ENCODE data around the gene MTMR6. TPM values are rescaled to one million over a fixed set of nuclear protein-coding genes. Genes with fewer than 3 reads are reported as not detected.

Gene MTMR6
- total and polyA plus RNA-seq, 2 donors: 17.6 to 35.1 TPM

- Histone ChIP-seq H3K36me3 (ENCODE audit: insufficient read depth) (no peaks in the 10 kb centered on the region), H3K27ac (ENCODE audit: low read depth) (no peak overlapping the region), H3K4me3 (ENCODE audit: low read depth, low read length) (no peak overlapping the region), H3K4me1 (ENCODE audit: insufficient read depth) (no peaks in the 10 kb centered on the region)
- WGBS: 89% methylated on average over 3 of the region's 3 CpGs
- no peak for DNase-seq (ENCODE audit: extremely low spot score)
Measured at GRCh38 chr13:25295228-25295627, 7.9 kb upstream of the MTMR6 start.

- Histone ChIP-seq H3K4me3 (ENCODE audit: low read depth, low read length) (no peak overlapping the region), H3K27ac (ENCODE audit: low read depth) (no peak overlapping the region), H3K4me1 (ENCODE audit: insufficient read depth) (no peaks in the 10 kb centered on the region), H3K36me3 (ENCODE audit: insufficient read depth) (no peaks in the 10 kb centered on the region)
- no peak for DNase-seq (ENCODE audit: extremely low spot score)
- WGBS: 23% methylated on average over 1 of the region's 1 CpG
Measured at GRCh38 chr13:25292301-25292700, 5.0 kb upstream of the MTMR6 start.

- DNase-seq (ENCODE audit: extremely low spot score): no peak
- Histone ChIP-seq H3K4me1 (ENCODE audit: insufficient read depth) (no peaks in the 10 kb centered on the region), H3K36me3 (ENCODE audit: insufficient read depth) (no peaks in the 10 kb centered on the region), H3K4me3 (ENCODE audit: low read depth, low read length) (no peak overlapping the region), H3K27ac (ENCODE audit: low read depth) (no peak overlapping the region)
- WGBS: 67% methylated on average over 1 of the region's 1 CpG
Measured at GRCh38 chr13:25291691-25292090, 4.4 kb upstream of the MTMR6 start.

GRCh38 chr13:25288966-25289365 is 1.7 kb upstream of the MTMR6 start:
- H3K4me3 ChIP-seq (ENCODE audit: low read depth, low read length): no peak overlapping the region
- H3K27ac ChIP-seq (ENCODE audit: low read depth): no peak overlapping the region
- DNase-seq (ENCODE audit: extremely low spot score): no peak
- H3K36me3 ChIP-seq (ENCODE audit: insufficient read depth): no peaks in the 10 kb centered on the region
- 72% methylated on average over 2 of the region's 2 CpGs for WGBS
- H3K4me1 ChIP-seq (ENCODE audit: insufficient read depth): no peaks in the 10 kb centered on the region

GRCh38 chr13:25286308-25286968 is 850 bp downstream of the MTMR6 start:
- 5% methylated on average over 25 of the region's 25 CpGs for WGBS
- DNase-seq (ENCODE audit: extremely low spot score): no peak
- no peaks in the 10 kb centered on the region for H3K4me1 ChIP-seq (ENCODE audit: insufficient read depth)
- H3K27ac ChIP-seq (ENCODE audit: low read depth): peak overlapping the region; percentile 77
- peak overlapping the region; percentile 84 for H3K4me3 ChIP-seq (ENCODE audit: low read depth, low read length)
- H3K36me3 ChIP-seq (ENCODE audit: insufficient read depth): no peaks in the 10 kb centered on the region

GRCh38 chr13:25281935-25282332 is 5.4 kb downstream of the MTMR6 start:
- 93% methylated on average over 1 of the region's 1 CpG for WGBS
- H3K36me3 ChIP-seq (ENCODE audit: insufficient read depth): no peaks in the 10 kb centered on the region
- no peak overlapping the region for H3K27ac ChIP-seq (ENCODE audit: low read depth)

DNA sequence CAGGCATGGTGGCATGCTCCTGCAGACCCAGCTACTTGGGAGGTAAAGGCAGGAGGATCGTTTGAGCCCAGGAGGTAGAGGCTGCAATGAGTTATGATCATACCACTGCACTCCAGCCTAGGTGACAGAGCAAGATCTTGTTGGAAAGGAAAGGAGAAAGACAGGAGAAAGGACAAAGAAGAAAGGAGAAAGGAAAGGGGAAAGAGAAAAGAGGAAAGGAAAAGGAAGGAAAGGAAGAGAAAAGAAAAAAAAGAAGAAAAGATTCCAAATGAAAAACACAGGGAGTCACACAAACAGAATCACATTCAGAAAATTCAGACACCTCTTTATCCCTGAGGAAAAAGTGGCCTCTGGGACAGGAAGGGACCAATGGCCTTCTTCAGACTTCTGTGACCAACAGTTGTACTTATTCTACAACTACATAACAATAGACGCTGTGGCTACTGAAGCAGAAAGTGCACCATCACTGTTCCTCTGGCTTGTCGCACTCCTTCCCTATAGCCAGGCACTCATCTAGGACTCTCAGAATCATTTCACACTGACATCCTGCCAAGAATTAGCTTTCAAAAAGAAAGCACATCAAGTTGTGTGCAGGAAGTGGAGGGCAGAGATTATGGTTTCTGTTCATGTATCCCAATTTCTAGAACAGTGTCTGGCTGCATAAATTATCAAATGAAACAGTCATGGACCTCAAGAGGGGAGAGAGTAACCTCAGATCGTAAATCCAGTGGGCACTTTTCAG is 5.9 kb downstream of the MTMR6 start:
- WGBS: 73% methylated on average over 4 of the region's 4 CpGs

More at GRCh38 chr13:25281935-25282332, 5.4 kb downstream of the MTMR6 start:
- DNase-seq (ENCODE audit: extremely low spot score): no peak
- Histone ChIP-seq H3K4me1 (ENCODE audit: insufficient read depth) (no peaks in the 10 kb centered on the region), H3K4me3 (ENCODE audit: low read depth, low read length) (no peak overlapping the region)

GRCh38 chr13:25280396-25280795 is 6.9 kb downstream of the MTMR6 start:
- H3K4me3 ChIP-seq (ENCODE audit: low read depth, low read length): no peak overlapping the region
- DNase-seq (ENCODE audit: extremely low spot score): no peak
- H3K36me3 ChIP-seq (ENCODE audit: insufficient read depth): no peaks in the 10 kb centered on the region
- no peaks in the 10 kb centered on the region for H3K4me1 ChIP-seq (ENCODE audit: insufficient read depth)
- H3K27ac ChIP-seq (ENCODE audit: low read depth): no peak overlapping the region

More for the DNA sequence above, 5.9 kb downstream of the MTMR6 start:
- Histone ChIP-seq H3K4me3 (ENCODE audit: low read depth, low read length) (no peak overlapping the region), H3K36me3 (ENCODE audit: insufficient read depth) (no peaks in the 10 kb centered on the region), H3K4me1 (ENCODE audit: insufficient read depth) (no peaks in the 10 kb centered on the region), H3K27ac (ENCODE audit: low read depth) (no peak overlapping the region)
- no peak for DNase-seq (ENCODE audit: extremely low spot score)

DNA sequence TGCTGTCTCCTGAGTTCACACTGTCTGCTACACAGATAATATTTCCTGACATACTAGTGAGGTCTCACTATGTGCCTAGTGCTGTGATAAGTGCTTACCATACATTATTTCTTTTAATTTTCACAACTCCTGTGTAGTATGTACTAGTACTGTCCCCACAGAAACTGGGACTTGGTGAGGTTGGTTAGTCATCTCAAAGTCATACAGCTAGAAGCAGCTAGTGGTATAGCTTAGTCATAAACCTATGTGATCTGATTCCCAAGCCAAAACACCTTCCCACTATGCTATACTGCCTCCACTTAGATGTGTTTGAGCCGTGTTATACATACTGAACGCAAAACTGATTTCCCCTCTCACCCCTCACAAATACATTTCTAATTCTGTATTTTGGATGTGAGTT is 10.5 kb downstream of the MTMR6 start:
- 91% methylated on average over 2 of the region's 2 CpGs for WGBS
- DNase-seq (ENCODE audit: extremely low spot score): no peak
- Histone ChIP-seq H3K4me1 (ENCODE audit: insufficient read depth) (no peaks in the 10 kb centered on the region), H3K27ac (ENCODE audit: low read depth) (no peak overlapping the region), H3K4me3 (ENCODE audit: low read depth, low read length) (no peak overlapping the region), H3K36me3 (ENCODE audit: insufficient read depth) (no peaks in the 10 kb centered on the region)

DNA sequence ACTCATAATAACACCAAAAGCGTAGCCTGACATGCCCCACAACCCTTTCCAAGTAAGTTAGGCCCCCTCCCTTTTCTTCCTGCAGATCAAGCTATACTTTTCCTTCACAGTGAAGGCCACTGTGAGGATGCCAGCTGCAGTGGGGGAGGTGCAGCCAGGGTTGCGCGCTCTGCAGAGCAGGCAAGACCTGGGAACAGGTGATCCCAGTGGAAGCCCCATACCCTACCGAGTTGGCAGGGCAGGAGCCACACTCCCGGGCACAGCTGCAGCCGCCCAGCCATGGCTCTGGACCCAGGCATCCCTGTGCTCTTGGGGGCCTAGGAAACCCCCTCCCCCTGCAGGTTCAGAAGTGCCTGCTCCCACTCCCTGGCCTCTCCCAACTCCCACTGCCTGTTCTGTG is 18.7 kb downstream of the MTMR6 start:
- WGBS: 95% methylated on average over 6 of the region's 6 CpGs
- H3K4me1 ChIP-seq (ENCODE audit: insufficient read depth): no peaks in the 10 kb centered on the region
- peaks cover 5% of the 10 kb centered on the region for H3K36me3 ChIP-seq (ENCODE audit: insufficient read depth)
- H3K27ac ChIP-seq (ENCODE audit: low read depth): no peak overlapping the region
- no peak for DNase-seq (ENCODE audit: extremely low spot score)
- no peak overlapping the region for H3K4me3 ChIP-seq (ENCODE audit: low read depth, low read length)

- Histone ChIP-seq H3K27ac (ENCODE audit: low read depth) (no peak overlapping the region), H3K36me3 (ENCODE audit: insufficient read depth) (peaks cover 5% of the 10 kb centered on the region), H3K4me1 (ENCODE audit: insufficient read depth) (no peaks in the 10 kb centered on the region), H3K4me3 (ENCODE audit: low read depth, low read length) (no peak overlapping the region)
- DNase-seq (ENCODE audit: extremely low spot score): no peak
- 83% methylated on average over 1 of the region's 1 CpG for WGBS
Measured at GRCh38 chr13:25267715-25268114, 19.6 kb downstream of the MTMR6 start.

GRCh38 chr13:25266706-25267105 is 20.6 kb downstream of the MTMR6 start:
- Histone ChIP-seq H3K36me3 (ENCODE audit: insufficient read depth) (peaks cover 5% of the 10 kb centered on the region), H3K4me1 (ENCODE audit: insufficient read depth) (no peaks in the 10 kb centered on the region), H3K4me3 (ENCODE audit: low read depth, low read length) (no peak overlapping the region), H3K27ac (ENCODE audit: low read depth) (no peak overlapping the region)
- 86% methylated on average over 5 of the region's 5 CpGs for WGBS
- DNase-seq (ENCODE audit: extremely low spot score): no peak

- Histone ChIP-seq H3K36me3 (ENCODE audit: insufficient read depth) (peaks cover 5% of the 10 kb centered on the region), H3K4me1 (ENCODE audit: insufficient read depth) (no peaks in the 10 kb centered on the region)
Measured at GRCh38 chr13:25262261-25262660, 25.0 kb downstream of the MTMR6 start.

DNA sequence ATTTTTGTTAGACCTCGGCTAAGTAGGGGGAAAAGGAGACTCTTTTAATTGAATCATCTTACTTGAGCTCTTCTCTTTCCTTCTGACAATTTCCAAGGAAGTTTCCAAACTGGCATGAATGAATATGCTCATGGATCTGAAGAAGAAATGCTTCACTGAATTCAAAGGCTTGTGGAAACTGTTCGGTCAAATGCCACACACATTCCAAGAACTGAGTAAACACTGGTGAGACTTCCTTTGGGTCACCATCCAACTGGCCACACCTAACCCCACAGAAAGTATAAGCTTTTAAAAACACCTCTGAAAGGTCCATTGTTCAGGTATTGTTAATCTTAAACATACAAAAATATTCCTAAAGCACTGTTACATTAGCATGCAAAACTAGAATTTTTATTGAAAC is 33.6 kb downstream of the MTMR6 start:
- Histone ChIP-seq H3K4me1 (ENCODE audit: insufficient read depth) (no peaks in the 10 kb centered on the region), H3K4me3 (ENCODE audit: low read depth, low read length) (no peak overlapping the region), H3K36me3 (ENCODE audit: insufficient read depth) (no peaks in the 10 kb centered on the region), H3K27ac (ENCODE audit: low read depth) (no peak overlapping the region)
- 83% methylated on average over 2 of the region's 2 CpGs for WGBS
- DNase-seq (ENCODE audit: extremely low spot score): no peak

More at GRCh38 chr13:25262261-25262660, 25.0 kb downstream of the MTMR6 start:
- Histone ChIP-seq H3K4me3 (ENCODE audit: low read depth, low read length) (no peak overlapping the region), H3K27ac (ENCODE audit: low read depth) (no peak overlapping the region)
- no peak for DNase-seq (ENCODE audit: extremely low spot score)
- WGBS: 97% methylated on average over 4 of the region's 4 CpGs
